HG03469 (cell line): ENCODE measurements around the gene ZNF790.
"Not testable (repeated sequence)": the region's sequence is repeated elsewhere in the genome, so short reads cannot be mapped to it uniquely, and the experiment has no call there.

ENCODE experiments used
- ATAC-seq: cut with Tn5 transposase; IDR thresholded peaks from one replicate; pipeline ENCODE4 v1.9.1; 2021; ENCODE audit warnings: mild to moderate bottlenecking, moderate library complexity, moderate number of reproducible peaks; ENCODE audit not compliant: unreplicated experiment

The ZNF790 gene

DNA sequence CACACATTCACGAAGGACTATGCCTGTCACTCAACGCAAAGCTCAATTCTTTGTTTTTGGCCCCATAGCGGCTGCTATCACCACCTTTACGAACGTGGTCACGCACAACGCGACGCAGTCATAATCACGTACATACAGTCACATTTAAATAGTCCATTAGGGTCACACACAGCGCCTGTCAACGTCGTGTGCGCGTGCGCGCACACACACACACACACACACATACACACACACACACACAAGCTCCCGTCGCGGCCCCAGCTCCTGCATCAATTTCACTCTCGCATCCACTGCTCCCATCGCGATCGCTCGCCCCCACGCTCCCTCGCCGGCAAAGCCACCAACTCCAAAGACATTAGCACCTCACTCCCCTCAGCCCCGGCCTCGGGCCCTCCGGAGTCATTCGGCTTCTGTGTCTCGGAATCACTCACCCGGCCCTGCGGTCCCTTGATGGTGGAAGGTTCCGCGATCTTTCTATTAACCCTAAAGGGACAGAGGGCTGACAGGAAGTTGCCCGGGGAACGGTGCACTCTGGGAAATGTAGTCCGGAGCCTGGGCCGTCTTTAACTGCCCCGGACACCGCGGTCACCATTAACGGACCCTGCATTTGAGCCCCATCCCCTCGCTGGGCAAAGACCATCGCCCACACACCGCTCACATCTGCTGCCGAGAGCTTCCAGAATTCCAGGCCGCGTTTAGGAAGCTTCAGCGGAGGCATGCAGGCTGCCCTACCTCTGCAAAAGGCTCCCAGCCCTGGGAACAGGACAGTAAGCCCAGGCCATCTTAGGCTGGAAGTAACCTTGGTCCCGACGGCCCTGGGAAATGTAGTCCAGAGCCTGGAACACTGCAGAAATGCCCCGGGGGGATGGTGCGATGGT is at the start of gene ZNF790:
Gene ZNF790, minus strand, starts transcription at position 482 of the 878 bp plus-strand sequence. CDS start 12,768 bp downstream, outside the sequence.
- peak; percentile 72 for ATAC-seq

DNA sequence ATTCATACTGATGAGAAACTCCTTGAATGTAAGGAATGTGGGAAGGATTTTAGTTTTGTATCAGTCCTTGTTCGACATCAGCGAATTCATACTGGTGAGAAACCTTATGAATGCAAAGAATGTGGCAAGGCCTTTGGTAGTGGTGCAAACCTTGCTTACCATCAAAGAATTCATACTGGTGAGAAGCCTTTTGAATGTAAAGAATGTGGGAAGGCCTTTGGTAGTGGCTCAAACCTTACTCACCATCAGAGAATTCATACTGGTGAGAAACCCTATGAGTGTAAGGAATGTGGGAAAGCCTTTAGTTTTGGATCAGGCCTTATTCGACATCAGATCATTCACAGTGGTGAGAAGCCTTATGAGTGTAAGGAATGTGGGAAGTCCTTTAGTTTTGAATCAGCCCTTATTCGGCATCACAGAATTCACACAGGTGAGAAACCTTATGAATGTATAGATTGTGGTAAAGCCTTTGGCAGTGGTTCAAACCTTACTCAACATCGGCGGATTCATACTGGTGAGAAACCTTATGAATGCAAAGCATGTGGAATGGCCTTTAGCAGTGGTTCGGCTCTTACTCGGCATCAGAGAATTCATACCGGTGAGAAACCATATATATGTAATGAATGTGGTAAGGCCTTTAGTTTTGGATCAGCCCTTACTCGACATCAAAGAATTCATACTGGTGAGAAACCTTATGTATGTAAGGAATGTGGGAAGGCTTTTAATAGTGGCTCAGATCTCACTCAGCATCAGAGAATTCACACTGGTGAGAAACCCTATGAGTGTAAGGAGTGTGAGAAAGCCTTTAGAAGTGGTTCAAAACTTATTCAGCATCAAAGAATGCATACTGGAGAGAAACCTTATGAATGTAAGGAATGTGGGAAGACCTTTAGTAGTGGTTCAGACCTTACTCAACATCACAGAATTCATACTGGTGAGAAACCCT is 39.1 kb upstream of the ZNF790 start:
- ATAC-seq, result no peak

- no peak for ATAC-seq
Measured at GRCh38 chr19:36851898-36852297, 13.7 kb upstream of the ZNF790 start.

- ATAC-seq, result peak; percentile 47
Measured at GRCh38 chr19:36850559-36851442, 12.6 kb upstream of the ZNF790 start, which contains the start of gene ZNF345. TSS of gene ZNF345 (plus strand) at chr19:36850876. CDS start at chr19:36876831, 25,955 bp downstream.

DNA sequence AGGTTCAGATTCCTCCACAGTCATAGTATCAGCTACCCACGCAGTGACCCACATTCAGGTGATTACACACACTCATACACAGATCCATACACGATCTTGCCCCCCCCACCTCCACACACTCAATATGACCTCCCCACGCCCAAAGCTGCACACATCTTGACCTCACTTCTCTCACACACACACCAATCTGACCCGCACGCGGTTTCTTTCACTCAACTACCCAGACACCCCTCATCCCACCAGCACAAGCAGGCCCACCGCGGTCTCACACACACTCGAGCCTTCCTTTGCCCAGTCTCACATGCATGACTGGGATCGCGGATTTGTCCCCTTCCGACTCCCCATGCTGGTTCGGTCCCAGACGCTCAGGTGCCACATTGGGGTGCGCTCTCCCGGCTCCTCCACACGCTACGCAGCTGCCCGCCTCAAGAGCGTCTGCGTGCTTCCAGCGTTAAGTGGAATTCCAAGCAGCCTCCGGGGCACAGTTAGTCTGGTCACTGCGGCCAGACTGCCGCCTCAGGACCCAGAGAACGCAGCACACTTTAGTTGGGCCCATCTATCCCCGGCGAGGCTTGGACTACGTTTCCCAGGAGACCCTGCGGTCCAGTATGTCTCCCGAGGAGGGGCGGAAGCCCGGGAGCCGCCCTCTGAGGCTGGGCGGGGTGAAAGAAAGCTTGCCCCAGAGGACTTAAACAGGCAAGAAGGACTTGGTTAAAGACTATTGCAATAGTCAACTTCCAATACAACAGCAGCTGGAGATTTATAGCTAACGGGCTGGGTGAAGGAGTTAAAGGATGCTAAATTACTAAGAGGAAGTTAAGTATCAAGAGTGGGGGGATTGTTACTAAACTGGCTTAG is 11.7 kb upstream of the ZNF790 start:
- ATAC-seq, result peak; percentile 52

DNA sequence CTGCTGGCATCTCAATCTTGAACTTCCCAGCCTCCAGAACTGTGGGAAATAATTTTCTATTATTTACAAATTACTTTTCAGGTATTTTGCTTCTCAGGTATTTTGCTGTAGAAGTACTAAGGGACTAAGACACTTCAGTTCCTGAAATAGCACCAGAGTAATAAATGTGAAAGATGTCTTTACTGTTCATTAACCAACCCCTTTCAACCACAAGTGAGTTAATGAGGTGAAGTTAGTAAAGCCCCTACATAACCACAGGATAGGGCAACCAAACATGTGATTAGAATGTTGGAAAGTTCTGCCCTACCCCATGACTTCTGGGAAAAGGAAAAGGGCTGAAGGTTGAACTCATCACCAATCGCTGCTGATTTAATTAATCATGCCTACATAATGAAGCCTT is 9.8 kb upstream of the ZNF790 start:
- ATAC-seq, result no peak

DNA sequence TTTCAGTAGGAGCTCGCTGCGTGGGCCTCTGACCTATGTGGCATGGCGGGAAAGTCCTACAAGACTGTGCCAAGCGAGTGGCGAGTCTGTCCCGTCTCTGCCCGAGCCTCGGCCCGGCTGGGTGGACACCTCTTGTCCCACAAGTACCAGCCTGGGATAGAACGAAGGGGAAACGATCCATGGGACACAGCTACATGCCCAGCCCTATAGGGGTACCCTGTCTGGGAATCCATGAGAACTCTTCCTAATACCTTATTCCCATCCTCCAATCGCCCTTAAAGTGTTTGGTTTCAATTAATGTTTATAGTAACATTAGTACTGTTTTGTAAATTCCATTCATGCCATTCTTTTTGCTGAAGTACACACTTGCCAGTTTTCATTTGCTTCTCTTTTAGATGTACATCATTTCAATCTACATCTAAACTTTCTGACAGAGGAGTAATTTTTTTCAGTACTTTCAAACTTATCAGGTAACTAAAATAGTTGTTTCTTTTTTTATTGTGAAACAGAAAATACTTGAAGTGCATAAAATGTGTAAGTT is 667 bp upstream of the ZNF790 start:
- no peak for ATAC-seq

- ATAC-seq, result no peak
Measured at GRCh38 chr19:36837176-36837905, 846 bp downstream of the ZNF790 start.

DNA sequence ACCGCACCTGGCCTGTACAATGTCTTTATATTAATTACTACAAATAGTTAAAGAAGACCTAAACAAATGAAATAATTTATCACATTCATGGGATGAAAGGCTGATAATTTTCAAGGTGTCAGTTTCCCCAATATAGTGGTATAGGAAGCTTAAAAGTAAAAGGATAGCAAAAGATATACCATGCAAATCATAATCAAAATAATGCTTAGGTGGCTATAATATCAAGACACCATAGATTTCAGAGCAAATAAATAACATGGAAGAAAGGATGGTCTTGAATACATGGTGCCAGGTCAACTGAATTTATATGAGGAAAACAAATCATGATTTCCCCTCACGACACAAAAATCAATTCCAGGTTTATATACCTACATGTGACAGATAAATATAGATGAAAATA is 4.8 kb downstream of the ZNF790 start:
- ATAC-seq, result no peak

DNA sequence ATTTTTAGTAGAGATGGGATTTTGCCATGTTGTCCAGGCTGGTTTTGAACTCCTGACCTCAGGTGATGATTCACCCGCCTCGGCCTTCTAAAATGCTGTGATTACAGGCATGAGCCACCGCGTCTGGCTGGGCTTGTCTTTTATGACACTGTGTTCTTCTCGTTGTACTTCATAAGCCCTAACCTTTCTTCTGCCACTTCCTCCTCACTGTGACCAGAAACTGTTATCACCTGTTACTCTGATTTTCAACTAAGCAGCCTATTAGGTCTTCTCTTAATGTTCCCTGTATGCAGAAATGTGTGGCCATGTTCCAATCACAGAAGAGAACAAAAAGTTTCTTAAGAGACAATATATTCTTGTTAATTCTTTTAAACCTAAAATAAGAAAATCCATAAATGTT is 16.4 kb downstream of the ZNF790 start:
- no peak for ATAC-seq

DNA sequence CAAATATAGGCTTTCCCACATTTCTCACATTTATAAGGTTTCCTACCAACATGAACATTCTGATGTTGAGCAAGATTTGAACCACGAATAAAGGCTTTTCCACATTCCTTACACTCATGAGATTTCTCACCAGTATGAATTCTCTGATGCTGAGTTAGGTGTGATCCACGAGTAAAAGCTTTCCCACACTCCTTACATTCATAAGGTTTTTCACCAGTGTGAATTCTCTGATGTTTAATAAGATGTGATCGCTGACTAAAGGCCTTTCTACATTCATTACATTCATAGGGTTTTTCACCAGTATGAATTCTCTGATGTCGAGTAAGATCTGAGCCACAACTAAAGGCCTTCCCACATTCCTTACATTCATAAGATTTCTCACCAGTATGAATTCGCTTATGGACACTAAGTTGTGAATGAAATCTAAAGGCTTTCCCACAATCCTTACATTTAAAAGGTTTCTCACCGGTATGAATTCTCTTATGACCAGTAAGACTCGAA is 19.0 kb downstream of the ZNF790 start:
- no peak for ATAC-seq

- ATAC-seq, result no peak
Measured at GRCh38 chr19:36807029-36807428, 31.2 kb downstream of the ZNF790 start.

GRCh38 chr19:36805364-36805763 is 32.8 kb downstream of the ZNF790 start:
- no peak for ATAC-seq

- no peak for ATAC-seq
Measured at GRCh38 chr19:36797786-36798108, 40.4 kb downstream of the ZNF790 start.

- ATAC-seq, result no peak
Measured at GRCh38 chr19:36796714-36796992, 41.5 kb downstream of the ZNF790 start.

- not testable (repeated sequence) for ATAC-seq
Measured at GRCh38 chr19:36791420-36792141, 46.6 kb downstream of the ZNF790 start.

DNA sequence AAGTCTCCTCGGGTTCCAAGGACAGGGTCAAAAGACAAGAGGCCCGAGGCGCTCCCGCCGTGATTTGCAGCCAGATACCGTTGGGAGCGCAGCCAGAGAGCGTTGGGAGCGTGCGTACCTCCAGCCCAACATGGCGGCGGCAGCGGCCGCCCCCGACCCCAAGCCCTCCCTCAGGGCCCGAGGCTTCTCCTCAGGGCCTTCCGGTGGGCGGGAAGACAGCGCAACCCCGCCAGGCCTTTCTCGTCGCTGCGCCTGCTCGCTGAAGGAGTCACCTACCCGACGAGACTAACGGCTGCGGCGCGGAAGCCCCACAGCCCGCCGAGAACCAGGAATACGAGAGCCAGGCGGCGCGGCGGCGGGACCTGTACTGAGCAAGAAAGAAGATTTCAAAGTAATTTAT is 62.4 kb downstream of the ZNF790 start:
- no peak for ATAC-seq

GRCh38 chr19:36773223-36773579 is 65.0 kb downstream of the ZNF790 start:
- no peak for ATAC-seq
